NCI-H2196 (cell line): ENCODE data around the gene MOGAT3.
A peak's percentile ranks its signal among the peaks of the same experiment; 100 is the strongest.

Source experiments
- DNase-seq: peaks from one replicate; lab custom pipeline; 2025; ENCODE audit not compliant: unreplicated experiment; lab: John Stamatoyannopoulos, UW

Gene MOGAT3

GRCh38 chr7:101233907-101234547, 33.2 kb upstream of the MOGAT3 start:
- no peak for DNase-seq

- DNase-seq = peak; percentile 82
Observed at GRCh38 chr7:101232141-101232850, 31.5 kb upstream of the MOGAT3 start.

- DNase-seq = no peak
Observed at GRCh38 chr7:101231644-101232043, 30.8 kb upstream of the MOGAT3 start.

GRCh38 chr7:101226721-101227120, 25.9 kb upstream of the MOGAT3 start:
- DNase-seq = no peak

- no peak for DNase-seq
Observed at GRCh38 chr7:101225650-101226049, 24.8 kb upstream of the MOGAT3 start.

- no peak for DNase-seq
Observed at GRCh38 chr7:101223528-101223927, 22.7 kb upstream of the MOGAT3 start.

- no peak for DNase-seq
Observed at GRCh38 chr7:101222275-101222830, 21.5 kb upstream of the MOGAT3 start.

- no peak for DNase-seq
Observed at GRCh38 chr7:101220295-101220694, 19.5 kb upstream of the MOGAT3 start.

- DNase-seq = no peak
Observed at GRCh38 chr7:101218236-101219125, 17.6 kb upstream of the MOGAT3 start.

GRCh38 chr7:101217388-101218235, 16.8 kb upstream of the MOGAT3 start, which contains the start of the genes PLOD3 and ZNHIT1:
PLOD3 (minus strand) TSS chr7:101217581; CDS start chr7:101217274, 307 bp downstream.
ZNHIT1 (plus strand) TSS chr7:101218165; CDS start chr7:101218196, 31 bp downstream.
- peak; percentile 99 for DNase-seq

- DNase-seq = no peak
Observed at GRCh38 chr7:101216860-101217387, 16.1 kb upstream of the MOGAT3 start.

- DNase-seq = no peak
Observed at GRCh38 chr7:101216001-101216859, 15.4 kb upstream of the MOGAT3 start.

GRCh38 chr7:101212014-101212413, 11.2 kb upstream of the MOGAT3 start:
- no peak for DNase-seq

- no peak for DNase-seq
Observed at GRCh38 chr7:101211501-101211900, 10.7 kb upstream of the MOGAT3 start.

- no peak for DNase-seq
Observed at GRCh38 chr7:101210143-101210542, 9.3 kb upstream of the MOGAT3 start.

- DNase-seq = no peak
Observed at GRCh38 chr7:101208794-101209193, 8.0 kb upstream of the MOGAT3 start.

- DNase-seq = no peak
Observed at GRCh38 chr7:101207459-101207858, 6.6 kb upstream of the MOGAT3 start.

- no peak for DNase-seq
Observed at GRCh38 chr7:101206665-101207042, 5.8 kb upstream of the MOGAT3 start.
